DOHH2 (cell line): ENCODE data around the gene SUGP2.

Experiments used
- EZH2phosphoT487 ChIP-seq: fragments of 200-600 bp; sonication (generic); IDR thresholded peaks from 2 replicates; pipeline ENCODE4 v1.6.1; 2017; ENCODE audit warnings: borderline replicate concordance, mild to moderate bottlenecking, antibody characterized with exemption, low read length, moderate library complexity, mixed read lengths
- TF ChIP-seq, protein P1 (sequence below): fragments of 200-600 bp; sonication (generic); IDR thresholded peaks from one replicate; pipeline ENCODE4 v1.5.1; 2014; ENCODE audit warnings: antibody characterized with exemption, mild to moderate bottlenecking, low read depth, low read length; ENCODE audit not compliant: poor library complexity, severe bottlenecking

DNA sequence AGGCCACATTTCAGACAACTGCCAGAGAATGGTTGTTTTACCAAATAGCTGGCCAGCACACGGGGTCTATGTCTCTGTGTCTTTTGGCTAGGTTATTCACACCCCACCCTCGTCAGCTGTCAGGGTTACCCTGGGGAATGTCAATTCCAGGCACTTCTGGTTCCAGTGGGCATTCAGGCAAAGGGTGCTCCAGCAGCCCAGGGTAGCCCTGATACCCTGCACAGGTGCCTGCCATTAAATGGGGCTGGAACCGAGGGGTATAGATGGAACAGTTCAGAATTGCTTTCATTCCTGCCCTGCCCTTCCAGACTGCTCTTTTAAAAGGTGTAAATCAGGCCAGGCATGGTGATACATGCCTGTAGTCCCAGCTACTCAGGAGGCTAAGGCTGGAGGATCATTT is 49.1 kb downstream of the SUGP2 start:
- TF ChIP-seq, protein P1, sequence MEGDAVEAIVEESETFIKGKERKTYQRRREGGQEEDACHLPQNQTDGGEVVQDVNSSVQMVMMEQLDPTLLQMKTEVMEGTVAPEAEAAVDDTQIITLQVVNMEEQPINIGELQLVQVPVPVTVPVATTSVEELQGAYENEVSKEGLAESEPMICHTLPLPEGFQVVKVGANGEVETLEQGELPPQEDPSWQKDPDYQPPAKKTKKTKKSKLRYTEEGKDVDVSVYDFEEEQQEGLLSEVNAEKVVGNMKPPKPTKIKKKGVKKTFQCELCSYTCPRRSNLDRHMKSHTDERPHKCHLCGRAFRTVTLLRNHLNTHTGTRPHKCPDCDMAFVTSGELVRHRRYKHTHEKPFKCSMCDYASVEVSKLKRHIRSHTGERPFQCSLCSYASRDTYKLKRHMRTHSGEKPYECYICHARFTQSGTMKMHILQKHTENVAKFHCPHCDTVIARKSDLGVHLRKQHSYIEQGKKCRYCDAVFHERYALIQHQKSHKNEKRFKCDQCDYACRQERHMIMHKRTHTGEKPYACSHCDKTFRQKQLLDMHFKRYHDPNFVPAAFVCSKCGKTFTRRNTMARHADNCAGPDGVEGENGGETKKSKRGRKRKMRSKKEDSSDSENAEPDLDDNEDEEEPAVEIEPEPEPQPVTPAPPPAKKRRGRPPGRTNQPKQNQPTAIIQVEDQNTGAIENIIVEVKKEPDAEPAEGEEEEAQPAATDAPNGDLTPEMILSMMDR = no peak
- no peak for TF ChIP-seq EZH2phosphoT487
